ENCODE data around the gene AKR7A2. TPM values are rescaled to one million over a fixed set of nuclear protein-coding genes. Genes with fewer than 3 reads are reported as not detected.

Gene AKR7A2
- total and polyA plus RNA-seq, 10 of the 15 experiments (the other 5 are each of a cell fraction or from before 2014, with no cell fraction given) = 1.3 to 114 (median 48.0) TPM

- no peak for TF ChIP-seq ZBTB40 (IDR thresholded peaks at IDR 0.05; ENCODE audit: borderline replicate concordance)
- TF ChIP-seq POU2F2 (IDR thresholded peaks at IDR 0.05; ENCODE audit: borderline replicate concordance, low read depth, low read length) = no peak
- no peak for TF ChIP-seq PKNOX1 (IDR thresholded peaks at IDR 0.05)
- no peak for TF ChIP-seq TARDBP (IDR thresholded peaks at IDR 0.05; ENCODE audit: borderline replicate concordance)
- TF ChIP-seq E4F1 (IDR thresholded peaks at IDR 0.05; ENCODE audit: borderline replicate concordance, partially characterized antibody) = no peak
- TF ChIP-seq SUPT20H (IDR thresholded peaks at IDR 0.05; ENCODE audit: borderline replicate concordance, control insufficient read depth, low read depth, low read length) = no peak
- no peak for TF ChIP-seq NBN (IDR thresholded peaks at IDR 0.05)
Measured at GRCh38 chr1:19332832-19333231, 20.9 kb upstream of the AKR7A2 start (continued).
